Gastroesophageal sphincter (tissue), 3 donors: ENCODE measurements around the gene LGR4.

Experiments used
- CTCF ChIP-seq, 4 experiments: fragments of 200-600 bp in 2 of 4; fragments of 450-650 bp in 2 of 4; sonication (generic) in 1 of 4; IDR thresholded peaks; one replicate each; pipeline ENCODE4 v1.5.1; 2017 to 2019; ENCODE audit warnings: antibody characterized with exemption in 4 of 4, mild to moderate bottlenecking in 2 of 4, moderate library complexity in 2 of 4
- POLR2A ChIP-seq, 2 donors: fragments of 450-650 bp; IDR thresholded peaks; one replicate each; pipeline ENCODE4 v1.6.1; 2017; ENCODE audit warnings: antibody characterized with exemption in 2 of 2, mild to moderate bottlenecking in 2 of 2, moderate library complexity in 1 of 2

GRCh38 chr11:27456795-27457329, 15.7 kb downstream of the LGR4 start:
- TF ChIP-seq CTCF (IDR thresholded peaks at IDR 0.05) (no peak), POLR2A (IDR thresholded peaks at IDR 0.05) (no peak)
